NCI-H2107 (cell line): ENCODE measurements around the gene HYAL2.

Experiments
- DNase-seq: peaks from one replicate; lab custom pipeline; 2025; lab: John Stamatoyannopoulos, UW

Gene HYAL2

GRCh38 chr3:50270422-50271224 is 51.9 kb downstream of the HYAL2 start:
- no peak for DNase-seq

- DNase-seq = no peak
These were observed 52.5 kb downstream of the HYAL2 start for GRCh38 chr3:50269977-50270413.

GRCh38 chr3:50269460-50269859 is 53.1 kb downstream of the HYAL2 start:
- no peak for DNase-seq

GRCh38 chr3:50268703-50269451 is 53.7 kb downstream of the HYAL2 start, which contains the start of gene SEMA3B:
TSS of gene SEMA3B (plus strand) at chr3:50269147. CDS start at chr3:50269241, 94 bp downstream.
- DNase-seq = no peak

- no peak for DNase-seq
These were observed 54.3 kb downstream of the HYAL2 start for GRCh38 chr3:50268276-50268675.
